ENCODE results near the gene BNC2.

DNA sequence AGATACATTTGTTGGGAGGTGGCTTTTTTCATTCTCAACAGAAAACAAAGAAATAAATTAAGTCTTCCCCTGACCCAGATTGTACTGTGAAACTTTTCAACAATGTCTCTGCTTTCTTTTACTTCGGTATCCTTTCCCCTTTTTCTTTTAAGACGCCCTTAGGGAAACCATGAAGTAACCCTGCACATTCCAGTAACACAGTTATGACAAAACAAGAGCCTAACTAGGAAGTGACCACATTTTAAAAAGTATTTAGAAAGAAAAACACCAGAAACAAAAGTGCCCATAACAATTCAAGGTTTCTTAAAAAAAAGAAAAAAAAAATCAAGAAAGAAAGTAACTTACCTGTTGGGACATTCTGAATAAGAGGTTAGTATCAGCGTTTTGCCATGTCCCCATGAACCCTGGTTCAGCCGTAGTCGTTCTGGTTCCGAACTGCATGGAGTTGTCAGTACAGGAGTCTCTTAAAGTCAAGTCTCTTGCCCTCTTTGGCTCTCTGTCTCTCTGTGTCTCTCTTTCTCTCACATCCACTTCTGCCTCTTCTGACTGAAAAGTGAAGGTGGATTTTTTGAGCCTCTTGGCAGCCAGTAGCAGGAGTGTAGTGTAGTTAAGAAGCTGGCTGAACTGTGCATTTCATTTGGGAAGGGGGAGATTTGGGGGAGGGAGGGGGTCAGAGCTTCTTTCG lies 142.9 kb downstream of the BNC2 start:
- TF ChIP-seq ZNF354C (tag by site-specific recombination; IDR thresholded peaks at IDR 0.05; ENCODE audit: borderline replicate concordance, low read depth) (no peak), ZNF514 (tag by site-specific recombination; IDR thresholded peaks at IDR 0.05) (no peak), CTCF (tag by site-specific recombination; IDR thresholded peaks at IDR 0.05) (no peak), ZNF600 (tag by site-specific recombination; IDR thresholded peaks at IDR 0.05) (no peak), PRDM6 (tag by site-specific recombination; IDR thresholded peaks at IDR 0.05) (no peak), ZNF558 (tag by site-specific recombination; IDR thresholded peaks at IDR 0.05) (no peak), ZNF704 (tag by site-specific recombination; IDR thresholded peaks at IDR 0.05) (no peak), ZNF561 (tag by site-specific recombination; IDR thresholded peaks at IDR 0.05; ENCODE audit: borderline replicate concordance) (no peak), ZNF670 (tag by site-specific recombination; IDR thresholded peaks at IDR 0.05; ENCODE audit: low read depth) (no peak)
- TF ChIP-seq, protein P1, sequence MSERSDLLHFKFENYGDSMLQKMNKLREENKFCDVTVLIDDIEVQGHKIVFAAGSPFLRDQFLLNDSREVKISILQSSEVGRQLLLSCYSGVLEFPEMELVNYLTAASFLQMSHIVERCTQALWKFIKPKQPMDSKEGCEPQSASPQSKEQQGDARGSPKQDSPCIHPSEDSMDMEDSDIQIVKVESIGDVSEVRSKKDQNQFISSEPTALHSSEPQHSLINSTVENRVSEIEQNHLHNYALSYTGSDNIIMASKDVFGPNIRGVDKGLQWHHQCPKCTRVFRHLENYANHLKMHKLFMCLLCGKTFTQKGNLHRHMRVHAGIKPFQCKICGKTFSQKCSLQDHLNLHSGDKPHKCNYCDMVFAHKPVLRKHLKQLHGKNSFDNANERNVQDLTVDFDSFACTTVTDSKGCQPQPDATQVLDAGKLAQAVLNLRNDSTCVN (tag by site-specific recombination; optimal IDR thresholded peaks at IDR 0.05): no peak

All from HEK293 (cell line).